ENCODE measurements around the gene PROCA1.

- TF ChIP-seq CTCF (conservative IDR thresholded peaks at IDR 0.05): no peak
- no peak for TF ChIP-seq EZH2 (IDR thresholded peaks at IDR 0.05; ENCODE audit: low read depth)
Observed at GRCh38 chr17:28760601-28761562, 49.2 kb upstream of the PROCA1 start.
